HG03520 (cell line): ENCODE data around the gene PKD2.

Experiments
- ATAC-seq: cut with Tn5 transposase; IDR thresholded peaks from one replicate; pipeline ENCODE4 v1.9.1; 2021; ENCODE audit warnings: mild to moderate bottlenecking, moderate library complexity; ENCODE audit not compliant: unreplicated experiment

PKD2 gene

GRCh38 chr4:88007304-88008121, at the start of gene PKD2:
Gene PKD2, plus strand, starts transcription at chr4:88007635. Its CDS starts 99 bp downstream, at chr4:88007734.
- peak; percentile 83 for ATAC-seq

- ATAC-seq = no peak
These were observed 45.4 kb upstream of the PKD2 start for GRCh38 chr4:87961993-87962392.

GRCh38 chr4:87962398-87963146, 44.9 kb upstream of the PKD2 start:
- ATAC-seq = no peak

- no peak for ATAC-seq
These were observed 41.9 kb upstream of the PKD2 start for GRCh38 chr4:87965501-87965975.

- ATAC-seq = no peak
These were observed 41.3 kb upstream of the PKD2 start for GRCh38 chr4:87966095-87966496.

- no peak for ATAC-seq
These were observed 40.2 kb upstream of the PKD2 start for GRCh38 chr4:87967193-87967592.

- no peak for ATAC-seq
These were observed 37.3 kb upstream of the PKD2 start for GRCh38 chr4:87970121-87970520.

GRCh38 chr4:87971866-87972265, 35.6 kb upstream of the PKD2 start:
- no peak for ATAC-seq

GRCh38 chr4:87973283-87974169, 33.9 kb upstream of the PKD2 start:
- ATAC-seq = peak; percentile 80

GRCh38 chr4:87974856-87975462, 32.5 kb upstream of the PKD2 start:
- ATAC-seq = no peak

- no peak for ATAC-seq
These were observed 32.0 kb upstream of the PKD2 start, which contains the start of gene SPP1 for GRCh38 chr4:87975466-87975865. Gene SPP1, plus strand, starts transcription at chr4:87975714. Its CDS starts 1,182 bp downstream, at chr4:87976896.

- no peak for ATAC-seq
These were observed 29.7 kb upstream of the PKD2 start for GRCh38 chr4:87977521-87978278.

- no peak for ATAC-seq
These were observed 28.8 kb upstream of the PKD2 start for GRCh38 chr4:87978681-87979080.

- no peak for ATAC-seq
These were observed 27.6 kb upstream of the PKD2 start for GRCh38 chr4:87979810-87980209.

- ATAC-seq = no peak
These were observed 25.9 kb upstream of the PKD2 start for GRCh38 chr4:87981486-87981885.

GRCh38 chr4:87982036-87982435, 25.4 kb upstream of the PKD2 start:
- ATAC-seq = no peak

- ATAC-seq = no peak
These were observed 24.9 kb upstream of the PKD2 start for GRCh38 chr4:87982446-87983010.

- ATAC-seq = no peak
These were observed 23.4 kb upstream of the PKD2 start for GRCh38 chr4:87983996-87984395.

- peak; percentile 48 for ATAC-seq
These were observed 22.1 kb upstream of the PKD2 start for GRCh38 chr4:87985097-87985886.
